ENCODE measurements around the gene GAK.

DNA sequence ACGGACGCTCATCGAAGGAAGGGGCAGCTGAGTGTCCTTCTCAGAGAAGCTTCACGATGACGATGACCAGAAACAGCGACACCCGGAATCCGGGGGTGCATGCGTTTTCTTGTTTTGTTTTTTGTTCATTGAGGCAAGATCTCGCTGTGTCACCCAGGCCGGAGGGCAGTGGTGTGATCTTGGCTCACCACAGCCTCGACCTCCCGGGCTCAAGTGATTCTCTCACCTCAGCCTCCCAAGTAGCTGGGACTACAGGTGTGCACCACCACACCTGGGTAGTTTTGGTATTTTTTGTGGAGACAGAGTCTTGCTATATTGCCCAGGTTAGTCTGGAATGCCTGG is 21.4 kb upstream of the GAK start:
- TF ChIP-seq, protein P1, sequence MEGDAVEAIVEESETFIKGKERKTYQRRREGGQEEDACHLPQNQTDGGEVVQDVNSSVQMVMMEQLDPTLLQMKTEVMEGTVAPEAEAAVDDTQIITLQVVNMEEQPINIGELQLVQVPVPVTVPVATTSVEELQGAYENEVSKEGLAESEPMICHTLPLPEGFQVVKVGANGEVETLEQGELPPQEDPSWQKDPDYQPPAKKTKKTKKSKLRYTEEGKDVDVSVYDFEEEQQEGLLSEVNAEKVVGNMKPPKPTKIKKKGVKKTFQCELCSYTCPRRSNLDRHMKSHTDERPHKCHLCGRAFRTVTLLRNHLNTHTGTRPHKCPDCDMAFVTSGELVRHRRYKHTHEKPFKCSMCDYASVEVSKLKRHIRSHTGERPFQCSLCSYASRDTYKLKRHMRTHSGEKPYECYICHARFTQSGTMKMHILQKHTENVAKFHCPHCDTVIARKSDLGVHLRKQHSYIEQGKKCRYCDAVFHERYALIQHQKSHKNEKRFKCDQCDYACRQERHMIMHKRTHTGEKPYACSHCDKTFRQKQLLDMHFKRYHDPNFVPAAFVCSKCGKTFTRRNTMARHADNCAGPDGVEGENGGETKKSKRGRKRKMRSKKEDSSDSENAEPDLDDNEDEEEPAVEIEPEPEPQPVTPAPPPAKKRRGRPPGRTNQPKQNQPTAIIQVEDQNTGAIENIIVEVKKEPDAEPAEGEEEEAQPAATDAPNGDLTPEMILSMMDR (optimal IDR thresholded peaks at IDR 0.05 in 1 of 3, IDR thresholded peaks at IDR 0.05 in 1 of 3, conservative IDR thresholded peaks at IDR 0.05 in 1 of 3; ENCODE audit: extremely low read depth in 1 of 3, insufficient read depth in 2 of 3, low read length in 3 of 3), result no peak
- no peak for TF ChIP-seq EZH2 (IDR thresholded peaks at IDR 0.05; ENCODE audit: low read length)

Data from keratinocyte (primary cell).